C4-2B (cell line): ENCODE data around the gene CCDC40.

Experiments used
- CTCF ChIP-seq: fragments of 450-650 bp; conservative IDR thresholded peaks from 2 replicates; pipeline ENCODE4 v1.5.1; 2017; ENCODE audit warnings: mild to moderate bottlenecking
- ZFX ChIP-seq: fragments of 450-650 bp; IDR thresholded peaks from 2 replicates; pipeline ENCODE4 v1.6.1; 2017

- no peak for TF ChIP-seq CTCF
- TF ChIP-seq ZFX: no peak
Observed at GRCh38 chr17:80049986-80050385, 13.5 kb downstream of the CCDC40 start.
